Adrenal gland (tissue), 12 donors: ENCODE results near the gene CALN1. TPM values are rescaled to one million over a fixed set of nuclear protein-coding genes. Genes with fewer than 3 reads are reported as not detected.

Experiments
- DNase-seq, 7 donors: peaks; one replicate each; pipeline ENCODE4 v3.0.0-alpha.2; 2019 to 2020
- H3K27ac ChIP-seq, 5 donors: fragments of 200-600 bp; sonication (generic) in 4 of 5; 1 replicate in 3 of 5; 2 replicates in 2 of 5; pipeline versions ENCODE4 v1.5.1 to v1.8.0; 2016 to 2020; ENCODE audit warnings: mild to moderate bottlenecking in 1 of 5
- H3K27me3 ChIP-seq: fragments of 200-600 bp; 2 replicates; pipeline ENCODE4 v1.8.0; 2021
- H3K36me3 ChIP-seq, 2 donors: fragments of 200-600 bp; replicated peaks in 1 of 2; 1 replicate in 1 of 2; 2 replicates in 1 of 2; pipeline versions ENCODE4 v1.5.1 to v1.8.0; 2018 to 2022
- H3K4me1 ChIP-seq, 2 donors: fragments of 200-600 bp; replicated peaks in 1 of 2; 1 replicate in 1 of 2; 2 replicates in 1 of 2; pipeline versions ENCODE4 v1.5.1 to v1.8.0; 2018 to 2021
- H3K4me3 ChIP-seq, 4 donors: fragments of 200-600 bp; sonication (generic) in 3 of 4; one replicate each; pipeline ENCODE4 v1.5.1; 2016 to 2018
- H3K9me3 ChIP-seq, 3 donors: fragments of 200-600 bp; sonication (generic) in 1 of 3; replicated peaks in 1 of 3; 1 replicate in 2 of 3; 2 replicates in 1 of 3; pipeline versions ENCODE4 v1.5.1 to v1.8.0; 2016 to 2021
- CTCF ChIP-seq, 6 experiments: fragments of 450-650 bp in 4 of 6; fragments of 200-600 bp in 2 of 6; sonication (generic) in 1 of 6; IDR thresholded peaks; 1 replicate in 5 of 6; 2 replicates in 1 of 6; pipeline versions ENCODE4 v1.5.1 to v1.8.0; 2016 to 2021; ENCODE audit warnings: antibody characterized with exemption in 6 of 6, mild to moderate bottlenecking in 2 of 6, moderate library complexity in 1 of 6
- POLR2A ChIP-seq, 2 donors: fragments of 450-650 bp; IDR thresholded peaks; one replicate each; pipeline ENCODE4 v1.6.1; 2017; ENCODE audit warnings: antibody characterized with exemption in 2 of 2, mild to moderate bottlenecking in 2 of 2, moderate library complexity in 1 of 2
- WGBS, 4 donors: extraction: QIAGEN DNeasy Blood & Tissue Kit in 2 of 4; methylation state at CpG; one replicate each; pipeline versions ENCODE4 v1.1.5 to v1.1.7; 2013 to 2017; 5-methylcytosine and 5-hydroxymethylcytosine counted together
- intact Hi-C, 2 donors: fragments of 100-400 bp; cut with DNase I; formaldehyde crosslinking; loops; one replicate each; pipeline versions ENCODE4 v1.14.1 to v1.15.0; 2022 to 2023
- polyA plus RNA-seq, 3 donors: library from polyadenylated mRNA; stranded (reverse); fragments of 200-250 nt in 2 of 3; fragments of 350-450 nt in 1 of 3; fragmentation: Illumina TruSeq in 1 of 3; extraction: RNeasy Lipid Tissue Mini Kit (QIAGEN cat#74804) in 1 of 3; gene quantifications; one replicate each; pipeline ENCODE4 v1.2.3, GENCODE V29; 2013 to 2014
- total RNA-seq, 9 donors: library from RNA; depleted of rRNA in 4 of 9; stranded (reverse); fragments of >200 nt in 4 of 9; fragments of 120-200 nt in 1 of 9; fragmentation: NEBNext Ultra II Directional in 1 of 9; extraction: Animal tissue kit (Norgen Biotek cat#: 25700) in 1 of 9; gene quantifications; one replicate each; pipeline versions ENCODE4 v1.1.0 to v1.2.4, GENCODE V29; 2013 to 2023
- donor health status: healthy with polysubstance abuse.
- donor health status: Bipolar disorder and iron deficiency.
- donor health status: DM: yes; HTN: yes; CAD: no.
- donor health status: DM: no; HTN: no; CAD: no.
- donor health status: DM: no; HTN: no; CAD: no.
- donor health status: DM: yes; HTN: yes; CAD: no.

CALN1 gene
- total and polyA plus RNA-seq, 12 donors = 4.3 to 51.5 (median 15.2) TPM

- WGBS, 4 donors = 41 to 56% (median 51%) methylated on average over 2 of the region's 2 CpGs
- TF ChIP-seq CTCF (IDR thresholded peaks at IDR 0.05) = no peak
- TF ChIP-seq POLR2A (IDR thresholded peaks at IDR 0.05) = no peak
Observed at GRCh38 chr7:72281308-72281707, 130.8 kb downstream of the CALN1 start.

GRCh38 chr7:72279203-72279602 lies 132.9 kb downstream of the CALN1 start:
- intact Hi-C loops = no loop called here
- WGBS, 4 donors = 79 to 89% (median 81%) methylated on average over 3 of the region's 3 CpGs
- TF ChIP-seq POLR2A (IDR thresholded peaks at IDR 0.05) (no peak), CTCF (IDR thresholded peaks at IDR 0.05) (no peak)
- Histone ChIP-seq H3K9me3 (no peaks in the 10 kb centered on the region), H3K4me1 (no peaks in the 10 kb centered on the region), H3K27ac (no peak overlapping the region), H3K27me3 (no peaks in the 10 kb centered on the region), H3K4me3 (no peak overlapping the region), H3K36me3 (no peaks in the 10 kb centered on the region)
- DNase-seq = no peak

More at GRCh38 chr7:72281308-72281707, 130.8 kb downstream of the CALN1 start:
- Histone ChIP-seq H3K4me3 (no peak overlapping the region), H3K4me1 (peaks cover 0 to 3% of the 10 kb centered on the region in 2 donors), H3K9me3 (no peaks in the 10 kb centered on the region), H3K36me3 (no peaks in the 10 kb centered on the region), H3K27ac (no peak overlapping the region), H3K27me3 (no peaks in the 10 kb centered on the region)
- no peak for DNase-seq
- intact Hi-C loops = no loop called here

- H3K27ac ChIP-seq = no peak overlapping the region
Observed at GRCh38 chr7:72278550-72278949, 133.6 kb downstream of the CALN1 start.

GRCh38 chr7:72275382-72276070 lies 136.6 kb downstream of the CALN1 start:
- TF ChIP-seq POLR2A (IDR thresholded peaks at IDR 0.05) (no peak), CTCF (IDR thresholded peaks at IDR 0.05) (no peak)
- Histone ChIP-seq H3K9me3 (no peaks in the 10 kb centered on the region), H3K4me1 (no peaks in the 10 kb centered on the region), H3K27me3 (no peaks in the 10 kb centered on the region), H3K4me3 (no peak overlapping the region), H3K36me3 (no peaks in the 10 kb centered on the region), H3K27ac (peak overlapping the region in 1 of 5 donors; percentile 14)
- peak in 1 of 7 donors; percentile 21 for DNase-seq
- intact Hi-C loops = no loop called here
- 44 to 58% (median 53%) methylated on average over 6 to 7 of the region's 7 CpGs for WGBS, 4 donors

More at GRCh38 chr7:72278550-72278949, 133.6 kb downstream of the CALN1 start:
- Histone ChIP-seq H3K27me3 (no peaks in the 10 kb centered on the region), H3K9me3 (no peaks in the 10 kb centered on the region), H3K4me3 (no peak overlapping the region), H3K4me1 (no peaks in the 10 kb centered on the region), H3K36me3 (no peaks in the 10 kb centered on the region)
- intact Hi-C loops = no loop called here
- 83 to 91% (median 88%) methylated on average over 8 of the region's 8 CpGs for WGBS, 4 donors
- TF ChIP-seq CTCF (IDR thresholded peaks at IDR 0.05) (no peak), POLR2A (IDR thresholded peaks at IDR 0.05) (no peak)
- DNase-seq = no peak
